ENCODE data around the gene COPA.

DNA sequence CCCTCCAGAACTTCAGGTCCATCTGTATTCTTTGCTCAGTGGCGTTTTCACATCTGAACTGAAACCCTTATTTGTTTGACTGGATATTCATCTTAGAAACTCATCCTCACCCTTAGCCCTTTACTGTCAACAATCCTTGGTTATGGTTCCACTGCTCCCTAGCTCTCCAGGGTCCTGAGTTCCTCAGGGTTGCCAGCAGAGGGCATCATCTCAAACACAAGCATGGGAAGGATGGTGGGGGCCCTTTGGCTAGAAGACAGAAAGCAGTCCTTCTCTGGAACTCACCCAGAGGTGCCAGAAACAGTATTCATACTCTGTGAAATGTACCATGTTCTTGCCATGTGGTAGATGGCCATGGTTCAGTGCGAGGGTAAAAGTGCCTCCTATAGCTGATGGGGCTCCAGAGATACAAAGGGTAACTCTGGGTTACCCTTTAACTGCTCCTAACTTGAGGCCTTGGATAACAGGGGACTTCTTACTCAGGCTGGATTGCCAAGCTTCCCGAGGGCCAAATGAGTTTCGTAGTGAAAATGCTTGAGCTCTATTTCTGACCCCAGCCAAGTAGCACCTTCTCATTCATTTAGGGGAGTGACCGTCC is 11.4 kb upstream of the COPA start:
- no peak for TF ChIP-seq GATA3 (IDR thresholded peaks at IDR 0.05; ENCODE audit: low read depth, low read length)
- no peak for TF ChIP-seq GATA2 (IDR thresholded peaks at IDR 0.05; ENCODE audit: low read depth, low read length)

All from SH-SY5Y (cell line).